ENCODE results near the gene LEF1.

DNA sequence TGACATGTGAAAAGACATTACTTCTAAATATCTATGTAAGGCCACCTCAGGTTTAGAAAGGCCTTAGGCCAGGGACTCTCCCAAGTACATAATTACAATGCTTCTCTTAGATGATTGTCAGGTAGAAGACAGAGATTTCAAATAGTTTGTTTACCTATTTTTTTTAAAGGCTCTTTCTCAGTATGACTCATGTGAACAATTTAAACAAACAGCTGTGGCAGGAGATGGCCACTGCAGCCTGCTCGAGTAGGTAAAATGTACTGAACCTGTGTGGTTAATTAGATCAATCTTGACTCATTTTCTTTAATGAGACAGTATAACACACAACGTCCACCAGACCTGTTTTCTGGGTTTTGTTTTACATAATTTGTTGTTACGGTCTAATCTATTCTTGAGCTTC is 50.2 kb downstream of the LEF1 start:
- TF ChIP-seq POLR2AphosphoS5 (IDR thresholded peaks at IDR 0.05; ENCODE audit: insufficient read depth in 1 of 2, low read depth in 1 of 2), result no peak
- TF ChIP-seq, protein P1, sequence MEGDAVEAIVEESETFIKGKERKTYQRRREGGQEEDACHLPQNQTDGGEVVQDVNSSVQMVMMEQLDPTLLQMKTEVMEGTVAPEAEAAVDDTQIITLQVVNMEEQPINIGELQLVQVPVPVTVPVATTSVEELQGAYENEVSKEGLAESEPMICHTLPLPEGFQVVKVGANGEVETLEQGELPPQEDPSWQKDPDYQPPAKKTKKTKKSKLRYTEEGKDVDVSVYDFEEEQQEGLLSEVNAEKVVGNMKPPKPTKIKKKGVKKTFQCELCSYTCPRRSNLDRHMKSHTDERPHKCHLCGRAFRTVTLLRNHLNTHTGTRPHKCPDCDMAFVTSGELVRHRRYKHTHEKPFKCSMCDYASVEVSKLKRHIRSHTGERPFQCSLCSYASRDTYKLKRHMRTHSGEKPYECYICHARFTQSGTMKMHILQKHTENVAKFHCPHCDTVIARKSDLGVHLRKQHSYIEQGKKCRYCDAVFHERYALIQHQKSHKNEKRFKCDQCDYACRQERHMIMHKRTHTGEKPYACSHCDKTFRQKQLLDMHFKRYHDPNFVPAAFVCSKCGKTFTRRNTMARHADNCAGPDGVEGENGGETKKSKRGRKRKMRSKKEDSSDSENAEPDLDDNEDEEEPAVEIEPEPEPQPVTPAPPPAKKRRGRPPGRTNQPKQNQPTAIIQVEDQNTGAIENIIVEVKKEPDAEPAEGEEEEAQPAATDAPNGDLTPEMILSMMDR (IDR thresholded peaks at IDR 0.05), result no peak
